Measurements from ENCODE around the gene ATG4C.
A peak's percentile ranks its signal among the peaks of the same experiment; 100 is the strongest.
"Not testable (repeated sequence)": the region's sequence is repeated elsewhere in the genome, so short reads cannot be mapped to it uniquely, and the experiment has no call there.

Gene ATG4C, protein sequence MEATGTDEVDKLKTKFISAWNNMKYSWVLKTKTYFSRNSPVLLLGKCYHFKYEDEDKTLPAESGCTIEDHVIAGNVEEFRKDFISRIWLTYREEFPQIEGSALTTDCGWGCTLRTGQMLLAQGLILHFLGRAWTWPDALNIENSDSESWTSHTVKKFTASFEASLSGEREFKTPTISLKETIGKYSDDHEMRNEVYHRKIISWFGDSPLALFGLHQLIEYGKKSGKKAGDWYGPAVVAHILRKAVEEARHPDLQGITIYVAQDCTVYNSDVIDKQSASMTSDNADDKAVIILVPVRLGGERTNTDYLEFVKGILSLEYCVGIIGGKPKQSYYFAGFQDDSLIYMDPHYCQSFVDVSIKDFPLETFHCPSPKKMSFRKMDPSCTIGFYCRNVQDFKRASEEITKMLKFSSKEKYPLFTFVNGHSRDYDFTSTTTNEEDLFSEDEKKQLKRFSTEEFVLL

DNA sequence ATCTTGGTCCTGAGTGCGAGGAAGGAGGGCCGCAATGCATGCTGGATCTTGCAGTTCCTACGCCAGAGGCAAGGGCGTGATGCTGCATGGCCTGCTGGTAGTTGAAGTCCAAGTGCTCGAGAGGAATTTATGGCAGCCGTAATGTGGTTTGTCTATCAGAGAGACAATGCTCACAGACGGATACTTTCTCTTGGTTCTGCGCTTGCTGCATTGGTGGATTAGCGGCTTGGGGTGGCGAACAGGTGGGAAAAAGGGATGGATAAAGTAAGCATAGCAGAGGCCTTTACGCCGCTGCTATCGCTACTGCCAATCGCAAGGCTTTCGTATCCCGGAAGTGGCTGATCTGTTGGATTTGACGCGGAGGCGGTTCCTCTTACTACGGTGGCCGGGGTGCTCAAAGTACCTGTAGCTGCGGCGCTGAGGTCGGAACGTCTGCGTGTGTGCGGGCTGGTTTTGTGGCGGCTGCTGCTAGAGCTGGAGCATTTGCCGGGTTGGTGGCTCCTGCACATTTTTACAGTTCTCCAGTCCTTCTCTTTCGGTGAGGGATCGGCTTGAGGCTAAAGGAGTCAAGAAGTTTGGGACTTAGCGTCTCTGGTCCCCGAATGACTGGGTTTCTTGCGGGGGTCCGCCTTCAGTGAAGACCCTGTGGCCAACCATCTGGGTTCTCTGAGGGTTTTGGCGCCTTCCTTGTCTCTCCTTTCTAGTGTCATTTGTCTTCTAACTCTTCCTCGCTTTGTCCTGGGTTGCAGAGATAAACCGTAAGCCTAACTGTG, at the start of gene ATG4C:
Gene ATG4C (plus strand): TSS at position 397 of the 773 bp plus-strand sequence. CDS start 19,655 bp downstream, outside the sequence.
- DNase-seq, result peak; percentile 96

DNA sequence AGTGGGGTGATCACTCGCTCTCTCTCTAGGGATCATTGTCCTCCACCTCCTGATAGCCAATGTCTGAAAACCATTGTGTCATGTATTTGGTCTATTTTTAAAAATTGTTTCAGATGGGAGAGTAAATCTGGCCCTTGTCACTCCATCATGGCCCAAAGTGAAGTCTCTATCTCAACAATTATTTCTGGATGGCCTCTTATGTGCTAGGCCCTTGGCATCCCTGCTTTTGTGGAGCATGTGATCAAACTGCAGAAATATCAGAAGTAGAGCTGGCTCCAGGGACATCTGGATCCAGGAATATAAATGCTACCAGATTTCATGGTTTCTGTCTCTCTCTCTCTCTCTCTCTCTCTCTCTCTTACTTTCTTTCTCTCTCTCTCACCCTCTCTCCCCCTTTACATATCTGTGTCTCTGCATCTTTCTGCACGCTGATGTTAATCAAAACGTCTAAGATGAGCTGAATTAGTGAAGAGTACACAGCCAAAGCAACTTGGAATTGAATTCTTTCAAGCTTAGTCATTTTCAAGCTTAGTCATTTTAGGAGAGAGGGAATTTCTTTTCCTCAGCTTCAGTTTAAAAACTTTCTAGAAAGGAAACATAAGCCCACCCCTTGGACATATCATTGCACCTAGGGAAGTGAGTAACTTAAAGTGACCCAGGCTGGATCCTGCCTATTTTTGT, 48.3 kb upstream of the ATG4C start:
- DNase-seq, result no peak

DNA sequence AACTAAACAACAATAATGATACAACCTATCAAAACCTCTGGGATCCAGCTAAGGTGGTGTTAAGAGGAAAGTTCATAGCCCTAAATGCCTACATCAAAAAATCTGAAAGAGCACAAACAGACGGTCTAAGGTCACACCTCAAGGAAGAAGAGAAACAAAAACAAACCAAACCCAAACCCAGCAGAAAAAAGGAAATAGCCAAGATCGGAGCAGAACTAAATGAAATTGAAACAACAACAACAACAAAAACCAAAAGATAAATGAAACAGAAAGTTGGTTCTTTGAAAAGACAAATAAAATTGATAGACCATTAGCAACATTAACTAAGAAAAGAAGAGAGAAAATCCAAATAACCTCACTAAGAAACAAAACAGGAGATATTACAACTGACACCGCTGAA, 43.2 kb upstream of the ATG4C start:
- DNase-seq, result not testable (repeated sequence)

DNA sequence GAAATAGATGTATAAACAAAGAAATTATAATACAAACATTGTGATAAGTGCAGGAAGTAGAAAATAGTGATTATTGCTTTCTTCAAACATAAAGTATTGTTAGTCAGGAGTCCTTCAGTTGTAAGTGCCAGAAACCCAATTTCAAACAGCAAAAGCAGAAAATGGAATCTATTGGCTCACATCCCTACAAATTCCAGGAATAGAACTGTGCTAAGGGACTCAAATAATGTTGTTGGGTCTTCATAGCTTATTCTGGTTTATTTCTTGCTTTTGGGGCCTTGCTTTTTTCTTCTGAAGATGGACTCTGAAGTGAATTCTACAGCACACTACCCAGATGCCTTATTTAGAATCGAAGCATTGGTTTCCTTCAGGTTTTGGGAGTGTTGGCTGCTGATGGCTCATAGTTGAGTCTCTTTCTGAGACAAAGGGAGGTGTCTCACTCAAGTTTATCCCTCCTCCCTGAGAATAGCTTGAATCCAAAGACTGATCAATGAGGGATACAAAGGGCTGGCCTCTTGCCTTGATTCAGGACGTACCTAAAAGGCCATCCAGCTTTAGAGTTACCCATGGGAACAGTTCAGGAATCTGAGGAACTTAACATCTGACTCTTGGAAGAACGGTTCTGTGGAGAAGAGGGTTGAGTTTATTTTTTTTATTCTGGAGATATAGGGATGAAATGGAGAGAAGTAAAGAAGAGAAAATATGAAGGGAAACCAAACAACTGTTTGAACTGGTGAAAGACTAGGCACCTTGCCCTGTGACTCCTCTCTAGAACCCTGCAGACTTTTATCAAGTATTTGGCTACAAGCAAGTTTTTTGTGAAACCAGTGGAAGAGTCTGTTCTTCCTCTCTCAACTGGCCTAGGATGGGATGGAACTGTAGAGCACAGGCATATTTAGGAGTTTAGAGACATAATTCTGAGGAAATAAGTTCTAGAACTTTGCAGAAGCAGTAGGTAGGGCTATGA, 39.0 kb upstream of the ATG4C start:
- no peak for DNase-seq

DNA sequence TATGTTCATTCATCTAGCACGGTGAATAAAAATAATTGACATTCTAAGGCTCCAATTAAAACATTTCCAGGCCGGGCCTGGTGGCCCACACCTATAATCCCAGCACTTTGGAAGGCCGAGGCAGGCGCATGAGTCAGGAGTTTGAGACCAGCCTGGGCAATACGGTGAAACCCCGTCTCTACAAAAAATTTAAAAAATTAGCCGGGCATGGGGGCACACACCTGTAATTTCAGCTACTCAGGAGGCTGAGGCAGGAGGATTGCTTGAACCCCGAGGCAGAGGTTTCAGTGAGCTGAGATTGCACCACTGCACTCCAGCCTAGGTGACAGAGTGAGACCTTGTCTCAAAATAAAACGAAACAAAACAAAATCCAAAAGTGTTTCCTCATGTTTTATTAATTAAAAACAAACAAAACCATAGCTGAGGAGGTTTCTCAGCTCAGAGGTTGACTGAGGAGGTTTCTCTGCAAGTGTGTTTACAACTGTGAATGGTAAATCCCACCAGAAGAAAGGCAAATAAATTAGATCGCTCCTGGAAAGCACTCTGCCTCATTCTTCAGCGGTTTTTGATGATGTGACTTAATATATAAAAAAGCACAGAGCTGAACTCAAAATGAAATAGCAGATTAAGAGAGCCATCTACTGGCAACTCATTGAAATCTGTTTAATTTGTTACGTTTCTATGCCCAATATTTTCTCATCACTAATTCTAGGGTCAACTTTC, 37.7 kb upstream of the ATG4C start:
- peak; percentile 36 for DNase-seq

DNA sequence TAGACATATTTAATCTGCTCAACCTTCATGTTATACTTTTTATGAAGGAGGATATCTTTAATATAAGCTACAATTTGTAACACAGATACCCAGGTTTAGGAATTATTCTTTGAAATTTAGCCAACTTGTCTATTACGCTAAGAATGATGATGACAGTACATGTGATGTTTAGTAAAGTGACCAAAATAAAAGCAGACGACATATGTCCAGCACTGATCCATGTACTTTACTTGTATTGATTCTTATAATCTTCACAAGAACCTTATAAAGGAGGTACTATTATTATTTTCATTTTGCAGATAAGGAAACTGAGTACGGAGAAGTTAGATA, 37.2 kb upstream of the ATG4C start:
- no peak for DNase-seq

DNA sequence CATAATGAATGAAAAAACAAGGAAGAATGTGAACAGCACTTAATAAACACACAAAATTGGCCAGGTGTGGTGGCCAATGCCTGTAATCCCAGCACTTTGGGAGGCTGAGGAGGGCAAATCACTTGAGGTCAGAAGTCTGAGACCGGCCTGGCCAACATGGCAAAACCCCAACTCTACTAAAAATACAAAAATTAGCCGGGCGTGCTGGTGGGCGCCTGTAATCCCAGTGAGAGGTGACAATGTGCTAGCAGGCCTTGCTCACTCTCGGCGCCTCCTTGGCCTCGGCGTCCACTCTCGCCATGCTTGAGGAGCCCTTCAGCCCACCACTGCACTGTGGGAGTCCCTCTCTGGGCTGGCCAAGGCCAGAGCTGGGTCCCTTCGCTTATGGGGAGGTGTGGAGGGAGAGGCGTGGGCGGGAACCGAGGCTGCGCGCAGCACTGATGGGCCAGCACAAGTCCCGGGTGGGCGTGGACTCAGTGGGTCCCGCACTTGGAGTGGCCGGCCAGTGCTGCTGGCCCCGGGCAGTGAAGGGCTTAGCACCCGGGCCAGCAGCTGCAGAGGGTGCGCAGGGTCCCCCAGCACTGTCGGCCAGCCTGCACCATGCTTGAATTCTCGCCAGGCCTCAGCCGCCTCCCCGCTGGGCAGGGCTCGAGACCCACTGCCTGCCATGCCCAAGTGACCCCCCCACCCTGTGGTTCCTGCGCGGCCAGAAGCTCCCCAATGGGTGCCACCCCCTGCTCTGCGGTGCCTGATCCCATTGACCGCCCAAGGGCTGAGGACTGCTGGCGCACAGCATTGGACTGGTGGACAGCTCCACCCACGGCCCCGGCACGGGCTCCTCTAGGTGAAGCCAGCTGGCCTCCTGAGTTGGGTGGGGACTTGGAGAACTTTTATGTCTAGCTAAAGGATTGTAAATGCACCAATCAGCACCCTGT, 30.6 kb upstream of the ATG4C start:
- no peak for DNase-seq

DNA sequence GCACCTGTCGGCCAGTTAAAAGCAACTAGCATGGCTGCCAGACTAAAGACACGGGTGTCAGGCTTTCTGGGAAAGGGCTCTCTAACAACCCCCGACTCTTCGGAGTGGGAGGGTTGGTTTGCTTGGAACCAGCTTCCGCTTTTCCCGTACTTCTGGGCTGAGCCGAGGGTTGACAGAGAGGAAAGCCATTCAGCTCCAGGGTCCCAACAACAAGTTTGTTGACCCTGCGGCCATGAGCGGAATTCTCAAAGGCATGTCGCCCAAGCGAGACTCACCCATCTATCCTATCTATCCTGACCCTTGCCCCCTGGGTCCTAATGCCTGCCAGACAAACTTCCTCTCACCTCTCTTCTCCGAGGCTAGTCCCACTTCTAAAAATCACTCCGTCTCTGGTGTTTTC, 29.0 kb upstream of the ATG4C start:
- not testable (repeated sequence) for DNase-seq

DNA sequence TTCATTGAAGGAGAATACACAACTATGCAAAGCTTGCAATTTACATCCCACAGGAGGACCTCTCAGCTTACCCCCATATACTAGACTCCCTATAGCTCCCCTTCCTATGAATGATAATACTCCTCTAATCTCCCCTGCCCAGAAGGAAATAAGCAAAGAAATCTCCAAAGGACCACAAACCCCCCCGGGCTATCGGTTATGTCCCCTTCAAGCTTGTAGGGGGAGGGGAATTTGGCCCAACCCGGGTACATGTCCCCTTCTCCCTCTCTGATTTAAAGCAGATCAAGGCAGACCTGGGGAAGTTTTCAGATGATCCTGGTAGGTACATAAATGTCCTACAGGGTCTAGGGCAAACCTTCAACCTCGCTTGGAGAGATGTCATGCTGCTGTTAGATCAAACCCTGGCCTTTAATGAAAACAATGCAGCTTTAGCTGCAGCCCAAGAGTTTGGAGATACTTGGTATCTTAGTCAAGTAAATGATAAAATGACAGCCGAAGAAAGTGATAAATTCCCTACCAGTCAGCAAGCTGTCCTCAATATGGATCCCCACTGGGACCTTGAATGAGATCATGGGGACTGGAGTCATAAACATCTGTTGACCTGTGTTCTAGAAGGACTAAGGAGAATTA, 27.6 kb upstream of the ATG4C start:
- DNase-seq, result not testable (repeated sequence)

DNA sequence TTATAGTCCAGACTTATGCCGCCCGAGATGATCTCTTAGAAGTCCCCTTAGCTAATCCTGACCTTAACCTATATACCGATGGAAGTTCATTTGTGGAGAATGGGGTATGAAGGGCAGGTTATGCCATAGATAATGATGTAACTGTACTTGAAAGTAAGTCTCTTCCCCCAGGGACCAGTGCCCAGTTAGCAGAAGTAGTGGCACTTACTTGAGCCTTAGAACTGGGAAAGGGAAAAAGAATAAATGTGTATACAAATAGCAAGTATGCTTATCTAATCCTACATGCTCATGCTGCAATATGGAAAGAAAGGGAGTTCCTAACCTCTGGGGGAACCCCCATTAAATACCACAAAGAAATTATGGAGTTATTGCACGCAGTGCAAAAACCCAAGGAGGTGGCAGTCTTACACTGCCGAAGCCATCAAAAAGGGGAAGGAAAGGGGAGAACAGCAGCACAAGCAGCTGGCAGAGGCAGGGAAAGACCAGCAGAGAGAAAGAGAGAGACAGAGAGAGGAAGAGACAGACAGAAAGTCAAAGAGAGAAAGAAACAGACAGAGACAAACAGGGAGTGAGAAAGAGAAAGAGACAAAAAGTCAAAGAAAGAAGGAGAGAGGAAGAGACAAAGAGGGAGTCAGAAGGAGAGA, 24.6 kb upstream of the ATG4C start:
- not testable (repeated sequence) for DNase-seq

DNA sequence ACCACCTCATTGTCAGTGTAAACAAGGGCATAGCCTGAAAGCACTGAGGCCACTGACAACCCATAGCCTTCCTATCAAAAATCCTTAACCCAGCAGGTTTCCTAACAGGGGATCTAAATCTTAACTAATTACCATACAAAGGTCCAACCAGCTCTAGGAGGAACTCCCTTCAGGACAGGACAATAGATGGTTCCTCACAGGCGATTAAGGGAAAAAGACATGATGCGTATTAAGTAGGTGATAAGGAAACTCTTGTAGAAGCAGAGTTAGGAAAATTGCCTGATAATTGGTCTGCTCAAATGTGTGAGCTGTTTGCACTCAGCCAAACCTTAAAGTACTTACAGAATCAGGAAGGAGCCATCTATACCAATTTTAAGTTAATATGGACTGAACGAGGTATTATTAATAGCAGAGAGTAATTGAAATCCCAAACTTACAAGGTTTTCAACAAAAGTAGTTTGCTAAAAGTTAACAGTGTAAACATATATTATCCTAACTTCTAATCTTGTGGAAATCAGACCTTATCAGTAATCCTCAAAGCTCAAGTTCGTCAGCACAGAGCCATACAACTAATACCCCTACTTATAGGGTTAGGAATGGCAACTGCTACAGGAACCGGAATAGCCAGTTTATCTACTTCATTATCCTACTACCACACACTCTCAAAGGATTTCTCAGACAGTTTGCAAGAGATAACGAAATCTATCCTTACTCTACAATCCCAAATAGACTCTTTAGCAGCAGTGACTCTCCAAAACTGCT, 23.7 kb upstream of the ATG4C start:
- not testable (repeated sequence) for DNase-seq

DNA sequence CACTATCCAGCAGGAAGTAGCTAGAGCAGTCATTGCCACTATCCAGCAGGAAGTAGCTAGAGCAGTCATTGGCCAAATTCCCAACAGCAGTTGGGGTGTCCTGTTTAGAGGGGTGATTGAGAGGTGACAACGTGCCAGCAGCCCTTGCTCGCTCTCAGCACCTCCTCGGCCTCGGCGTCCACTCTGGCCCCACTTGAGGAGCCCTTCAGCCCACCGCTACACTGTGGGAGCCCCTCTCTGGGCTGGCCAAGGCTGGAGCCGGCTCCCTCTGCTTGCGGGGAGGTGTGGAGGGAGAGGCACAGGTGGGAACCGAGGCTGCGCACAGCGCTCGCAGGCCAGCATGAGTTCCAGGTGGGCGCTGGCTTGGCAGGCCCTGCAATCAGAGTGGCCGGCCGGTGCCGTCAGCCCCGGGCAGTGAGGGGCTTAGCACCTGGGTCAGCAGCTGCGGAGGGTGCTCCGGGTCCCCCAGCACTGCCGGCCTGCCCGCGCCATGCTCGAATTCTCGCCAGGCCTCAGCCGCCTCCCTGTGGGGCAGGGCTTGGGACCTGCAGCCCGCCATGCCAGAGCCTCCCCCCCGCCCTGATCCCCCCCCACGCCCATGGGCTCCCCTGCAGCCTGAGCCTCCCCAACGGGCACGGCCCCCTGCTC, 22.6 kb upstream of the ATG4C start:
- not testable (repeated sequence) for DNase-seq

DNA sequence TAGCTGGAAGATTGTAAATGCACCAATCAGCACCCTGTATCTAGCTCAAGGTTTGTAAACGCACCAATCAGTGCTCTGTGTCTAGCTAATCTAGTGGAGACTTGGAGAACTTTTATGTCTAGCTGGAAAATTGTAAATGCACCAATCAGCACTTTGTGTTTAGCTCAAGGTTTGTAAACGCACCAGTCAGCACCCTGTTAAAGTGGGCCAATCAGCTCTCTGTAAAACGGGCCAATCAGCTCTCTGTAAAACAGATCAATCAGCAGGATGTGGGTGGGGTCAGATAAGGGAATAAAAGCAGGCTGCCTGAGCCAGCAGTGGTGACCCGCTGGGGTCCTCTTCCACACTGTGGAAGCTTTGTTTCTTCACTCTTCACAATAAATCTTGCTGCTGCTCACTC, 21.9 kb upstream of the ATG4C start:
- DNase-seq, result not testable (repeated sequence)

DNA sequence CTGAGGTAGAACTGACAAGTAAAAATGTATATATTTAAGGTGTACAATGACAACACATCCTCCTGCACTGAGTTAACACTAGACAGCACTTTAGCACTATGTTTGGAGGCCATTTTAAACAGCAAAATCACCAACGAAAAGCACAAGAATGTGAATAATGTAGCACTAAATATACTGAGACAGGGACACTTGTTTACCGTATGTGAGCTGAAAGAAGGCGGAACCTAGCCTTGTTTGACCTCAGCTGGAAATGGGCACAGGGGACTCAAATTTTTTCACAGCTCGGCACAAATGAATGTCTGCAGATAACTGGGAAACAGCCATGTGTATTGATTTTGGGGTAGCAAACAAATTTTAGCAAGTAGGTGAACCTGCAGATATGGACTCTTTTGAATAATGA, 18.0 kb upstream of the ATG4C start:
- DNase-seq, result no peak

DNA sequence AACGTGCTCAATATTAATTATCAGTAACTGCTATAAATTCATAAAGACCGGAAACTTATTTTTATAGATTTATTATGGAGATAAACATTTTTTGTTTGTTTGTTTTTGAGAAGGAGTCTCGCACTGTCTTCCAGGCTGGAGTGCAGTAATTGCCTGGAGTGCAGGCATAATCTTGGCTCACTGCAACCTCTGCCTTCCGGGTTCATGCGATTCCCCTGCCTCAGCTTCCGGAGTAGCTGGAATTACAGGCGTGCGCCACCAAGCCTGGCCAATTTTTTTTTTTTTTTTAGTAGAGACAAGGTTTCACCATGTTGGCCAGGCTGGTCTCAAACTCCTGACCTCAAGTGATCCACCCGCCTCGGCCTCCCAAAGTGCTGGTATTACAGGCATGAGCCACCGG, 15.4 kb upstream of the ATG4C start:
- not testable (repeated sequence) for DNase-seq

DNA sequence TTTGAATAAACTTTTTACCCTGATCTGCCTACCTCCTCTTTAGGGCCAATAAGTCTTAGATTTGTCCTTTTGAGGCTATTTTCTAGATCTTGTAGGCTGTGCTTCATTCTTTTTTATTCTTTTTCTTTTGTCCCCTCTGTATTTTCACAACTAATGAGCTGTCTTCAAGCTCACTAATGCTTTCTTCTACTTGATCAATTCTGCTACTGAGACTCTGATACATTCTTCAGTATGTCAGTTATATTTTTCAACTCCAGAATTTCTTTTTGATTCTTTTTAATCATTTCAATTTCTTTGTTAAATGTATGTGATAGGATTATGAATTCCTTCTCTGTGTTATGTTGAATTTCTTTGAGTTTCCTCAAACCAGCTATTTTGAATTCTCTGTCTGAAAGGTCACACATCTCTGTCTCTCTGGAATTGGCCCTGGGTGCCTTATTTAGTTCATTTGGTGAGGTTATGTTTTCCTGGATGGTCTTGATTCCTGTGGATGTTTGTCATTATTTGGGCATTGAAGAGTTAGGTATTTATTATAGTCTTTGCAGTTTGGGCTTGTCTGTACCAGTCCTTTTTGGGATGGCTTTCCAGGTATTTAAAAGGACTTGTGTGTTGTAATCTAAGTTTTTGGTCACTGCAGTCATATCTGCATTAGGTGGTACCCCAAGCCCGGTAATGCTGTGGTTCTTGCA, 11.2 kb upstream of the ATG4C start:
- DNase-seq, result no peak

DNA sequence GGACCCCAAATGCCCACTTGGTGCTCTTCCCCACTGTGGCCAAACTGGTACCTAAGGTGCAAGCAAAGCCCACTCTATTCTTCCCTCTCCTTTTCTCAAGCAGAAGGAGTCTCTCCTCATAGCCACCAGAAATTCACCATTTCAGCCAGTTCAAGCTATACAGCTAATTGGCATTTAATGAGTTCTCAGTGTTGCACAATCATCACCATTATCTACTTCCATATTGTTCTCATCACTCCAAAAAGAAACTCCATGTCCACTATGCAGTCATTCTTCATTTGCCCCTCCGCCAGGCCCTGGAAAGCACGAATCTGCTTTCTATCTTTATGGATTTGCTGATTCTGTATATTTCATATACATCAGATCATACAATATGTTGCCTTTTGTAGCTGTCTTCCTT, 9.9 kb upstream of the ATG4C start:
- DNase-seq, result no peak
